Right forelimb (tissue), 1 donor: Measurements from ENCODE around the gene LRRC52.
A peak's percentile ranks its signal among the peaks of the same experiment; 100 is the strongest.

Experiments
- DNase-seq: peaks from one replicate; pipeline ENCODE4 v3.0.0-alpha.2; 2018

Gene LRRC52

DNA sequence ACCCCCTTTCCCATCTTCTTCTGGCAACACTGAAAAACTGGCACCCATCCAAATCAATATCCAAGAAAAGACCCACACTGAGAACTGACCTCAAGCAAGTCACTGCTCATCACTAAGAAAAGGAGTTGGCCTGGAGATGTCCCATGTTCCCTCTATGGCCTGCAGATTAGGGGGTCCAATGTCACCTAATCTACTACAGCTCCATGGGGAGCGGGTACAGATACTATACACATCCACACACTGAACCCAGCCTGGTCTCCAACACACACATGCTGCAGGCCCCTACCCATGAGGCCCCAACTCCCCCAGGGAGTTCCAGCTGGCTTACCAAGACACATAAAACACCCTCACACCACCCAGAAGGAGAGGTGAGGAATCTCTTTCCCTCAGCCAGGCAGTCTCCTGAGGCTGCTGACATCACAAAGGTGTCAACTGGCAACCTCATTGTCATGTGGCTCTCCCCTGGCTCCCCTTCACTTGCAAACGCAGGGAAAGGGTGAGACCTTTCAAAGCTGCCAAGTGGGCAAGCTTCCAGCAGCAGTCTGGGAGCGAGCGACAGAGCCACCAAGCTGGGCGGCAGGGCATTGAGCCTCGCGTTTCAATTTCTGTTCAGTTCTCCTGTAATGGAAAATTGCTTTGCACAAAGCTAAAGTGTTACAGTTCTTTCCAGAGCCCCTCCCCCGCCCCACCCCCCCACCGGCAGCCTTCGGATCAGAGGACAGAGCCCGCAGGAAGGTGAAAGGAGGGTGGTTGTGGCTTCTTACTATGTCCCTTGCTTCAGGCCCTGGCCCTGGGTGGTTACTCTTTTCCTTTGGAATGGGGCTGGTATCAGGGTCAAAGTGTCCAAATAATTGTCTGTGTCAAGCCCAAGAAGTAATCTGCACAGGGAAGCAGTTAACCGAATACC is at the start of gene LRRC52:
Gene LRRC52 (plus strand): TSS at position 469 of the 907 bp plus-strand sequence. CDS start 297 bp downstream, at position 766.
- peak; percentile 75 for DNase-seq

- DNase-seq, result no peak
These were observed 48.6 kb upstream of the LRRC52 start for GRCh38 chr1:165494949-165495857.

GRCh38 chr1:165495858-165496205 is 48.0 kb upstream of the LRRC52 start:
- DNase-seq, result no peak

GRCh38 chr1:165496501-165496900 is 47.3 kb upstream of the LRRC52 start:
- no peak for DNase-seq

DNA sequence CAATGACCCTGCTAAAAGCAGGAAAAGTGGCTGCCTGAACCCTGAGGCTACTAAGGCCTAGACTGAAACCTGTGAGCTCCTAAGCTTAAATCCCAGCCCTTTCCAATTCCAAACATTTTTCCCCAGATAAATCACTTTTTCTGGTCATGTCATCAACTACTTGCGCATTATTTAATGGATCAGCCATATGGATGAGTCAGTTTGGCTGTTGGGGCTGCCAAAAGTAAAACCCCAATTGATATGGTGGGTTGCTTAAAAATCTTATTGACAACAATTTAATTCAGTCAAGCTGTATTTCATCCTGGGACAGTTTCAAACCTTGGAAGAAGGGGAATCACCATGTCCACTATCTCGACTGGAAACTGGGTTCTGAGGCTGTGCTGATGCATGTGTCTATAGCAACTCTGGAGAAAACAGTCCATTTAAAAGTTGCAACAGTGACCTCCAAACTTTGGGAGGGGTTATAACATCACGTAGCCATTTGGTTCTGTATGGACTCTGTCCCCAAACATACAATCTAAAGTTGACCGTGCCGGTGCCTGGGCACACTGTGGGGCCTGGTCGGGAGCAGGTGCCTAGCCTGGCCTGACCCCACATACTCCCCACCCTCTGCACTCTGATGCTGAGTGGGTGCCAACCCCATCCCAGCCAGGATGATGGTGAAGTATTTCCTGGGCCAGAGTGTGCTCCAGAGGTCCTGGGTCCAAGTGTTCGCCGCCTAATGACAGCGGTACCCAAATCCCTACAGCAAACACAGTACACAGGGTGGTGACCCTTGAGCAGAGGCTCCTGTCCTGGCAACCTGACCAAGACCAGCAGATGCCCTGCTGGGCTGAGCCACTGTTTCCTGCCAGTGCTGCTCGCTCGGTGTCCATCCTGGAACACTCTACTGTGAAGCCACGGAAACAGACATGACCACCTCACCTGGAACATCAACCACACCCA is 46.5 kb upstream of the LRRC52 start:
- no peak for DNase-seq

- DNase-seq, result no peak
These were observed 42.4 kb upstream of the LRRC52 start for GRCh38 chr1:165501330-165501969.

DNA sequence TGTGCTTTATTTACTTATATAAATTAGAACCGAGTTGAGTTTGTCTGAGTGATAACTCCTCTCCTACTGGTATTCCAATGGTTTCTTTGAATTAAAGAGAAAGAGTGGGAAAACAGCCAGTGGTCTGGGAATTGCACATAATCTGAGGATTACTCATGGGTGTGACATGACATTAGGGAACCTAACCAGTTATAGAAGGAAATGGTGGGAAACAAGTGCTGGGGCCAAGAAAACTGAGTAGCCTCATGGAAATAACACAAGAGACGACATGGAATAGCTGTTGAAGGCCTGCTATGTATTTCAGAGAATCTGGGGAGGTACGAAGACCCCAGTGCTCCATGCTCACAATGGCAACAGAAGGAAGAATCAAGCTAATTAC is 41.8 kb upstream of the LRRC52 start:
- no peak for DNase-seq

GRCh38 chr1:165507570-165507969 is 36.2 kb upstream of the LRRC52 start:
- no peak for DNase-seq

GRCh38 chr1:165508291-165508690 is 35.5 kb upstream of the LRRC52 start:
- no peak for DNase-seq

GRCh38 chr1:165512816-165513215 is 31.0 kb upstream of the LRRC52 start:
- no peak for DNase-seq

- DNase-seq, result no peak
These were observed 27.3 kb upstream of the LRRC52 start for GRCh38 chr1:165516469-165516868.

DNA sequence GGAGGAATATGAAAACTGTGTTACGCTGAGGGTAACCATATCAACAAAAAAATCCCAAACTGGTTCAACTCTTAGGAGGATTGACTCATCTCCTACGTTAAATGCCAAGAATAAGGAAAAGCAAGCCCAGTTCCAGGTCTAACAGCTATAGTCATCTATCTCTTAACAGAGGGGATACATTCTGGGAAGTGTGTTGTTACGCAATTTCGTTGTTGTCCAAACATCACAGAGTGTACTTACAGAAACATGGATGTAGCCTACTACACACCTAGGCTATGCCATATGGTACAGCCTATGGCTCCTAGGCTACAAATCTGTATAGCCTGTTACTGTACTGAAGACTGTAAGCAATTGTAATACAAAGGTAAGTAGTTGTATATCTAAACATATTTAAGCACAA is 23.2 kb upstream of the LRRC52 start:
- no peak for DNase-seq

DNA sequence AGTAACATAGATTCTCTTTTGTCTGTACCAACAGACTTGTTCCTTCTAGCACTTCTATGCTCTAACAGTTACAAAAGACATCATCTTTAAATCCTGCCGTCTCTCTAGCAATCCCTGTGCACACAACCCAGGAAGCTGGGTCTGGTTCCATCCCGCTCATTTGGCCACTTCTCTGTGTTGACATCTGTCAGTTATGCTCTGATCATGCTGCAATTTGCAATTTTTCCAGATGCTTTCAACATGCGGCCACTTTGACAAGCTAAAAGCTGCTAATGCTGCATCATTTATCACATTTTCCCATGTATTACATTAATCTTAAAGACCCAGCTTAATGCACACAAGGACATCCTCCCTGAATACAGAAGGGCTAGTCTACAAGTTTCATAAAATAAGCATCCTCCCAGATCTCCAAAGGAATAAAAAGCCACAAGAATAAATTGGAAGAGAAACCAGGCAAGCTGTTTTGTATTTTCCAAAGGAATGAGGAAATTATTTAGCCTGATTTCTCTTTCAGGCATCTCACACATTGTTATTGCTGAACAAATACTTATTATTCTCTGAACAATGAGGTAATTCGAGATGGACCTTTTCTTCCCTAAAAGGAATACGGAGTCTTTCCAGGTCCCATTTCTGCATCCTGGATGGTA is 19.0 kb upstream of the LRRC52 start:
- no peak for DNase-seq

- DNase-seq, result no peak
These were observed 18.1 kb upstream of the LRRC52 start for GRCh38 chr1:165525708-165526107.

DNA sequence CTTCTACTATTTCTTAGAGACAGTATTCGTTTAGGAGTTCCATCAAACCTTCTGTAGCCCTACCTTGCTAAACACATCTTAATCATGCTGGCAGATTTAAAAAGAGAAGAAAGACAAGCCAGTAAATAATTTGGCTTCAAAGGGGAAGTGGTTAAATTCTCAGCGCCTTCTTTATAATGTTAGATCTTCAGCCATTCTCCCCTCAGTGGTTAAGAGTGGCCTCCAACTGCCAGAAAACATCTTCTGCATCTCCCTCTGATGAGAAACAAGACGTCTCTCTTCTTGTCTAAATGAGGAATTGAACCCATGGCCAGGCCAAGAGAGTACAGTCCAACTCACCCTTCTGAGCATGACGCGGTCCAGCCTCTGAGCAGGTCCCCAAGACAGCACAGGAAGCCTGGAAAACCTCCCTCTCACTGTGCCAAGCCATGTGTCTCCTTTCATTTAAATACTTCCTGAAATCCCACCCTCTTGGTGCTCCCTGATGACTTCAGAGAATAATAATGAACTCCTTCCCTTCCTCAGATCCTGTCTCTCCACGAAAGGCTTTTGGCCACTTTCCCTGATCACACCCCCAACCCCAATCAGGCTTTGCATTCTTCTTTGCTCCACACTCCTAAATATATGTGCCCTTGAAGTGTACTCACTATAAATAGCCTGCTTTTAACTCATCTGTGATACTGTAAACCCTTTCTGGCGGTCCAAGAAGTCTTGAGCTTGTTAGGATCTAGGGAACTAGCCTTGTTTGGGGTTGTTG is 16.4 kb upstream of the LRRC52 start:
- no peak for DNase-seq

DNA sequence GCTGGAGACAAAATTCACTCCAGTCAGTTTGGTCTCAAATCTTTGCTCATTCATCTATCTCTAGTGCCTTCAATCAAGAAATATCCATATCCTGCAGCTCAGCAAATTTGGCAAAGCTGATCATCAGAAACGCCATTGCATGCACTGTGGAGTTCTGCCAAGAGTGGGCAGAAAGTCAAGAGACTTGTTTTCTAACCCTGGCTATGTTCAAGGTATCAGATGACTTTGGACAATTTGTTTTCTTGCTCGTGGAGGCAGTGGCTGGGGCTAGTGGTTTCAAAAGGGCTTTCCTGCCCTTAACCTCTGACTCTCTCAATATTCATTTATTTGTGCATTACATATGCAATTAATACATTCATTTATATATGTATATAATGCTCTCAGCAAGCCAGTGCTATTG is 12.8 kb upstream of the LRRC52 start:
- DNase-seq, result no peak

DNA sequence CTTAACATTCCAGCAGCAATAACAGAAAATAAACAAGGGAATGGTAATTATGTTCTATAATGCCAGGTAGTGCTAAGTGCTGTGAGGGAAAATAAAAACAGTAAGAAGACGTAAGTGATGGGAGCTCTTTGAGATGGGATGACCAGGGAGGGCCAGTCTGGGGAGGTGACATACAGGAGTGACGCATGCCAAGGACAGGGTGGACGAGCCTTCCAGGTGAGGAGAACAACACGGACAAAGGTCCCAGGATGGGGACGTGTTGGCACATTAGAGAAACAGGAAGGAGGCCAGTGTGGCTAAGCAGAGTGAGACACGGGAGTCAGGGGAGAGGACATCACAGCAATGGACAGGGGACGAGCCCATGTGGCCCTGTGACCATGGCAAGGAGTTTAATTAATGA is 11.7 kb upstream of the LRRC52 start:
- no peak for DNase-seq

- DNase-seq, result no peak
These were observed 10.5 kb upstream of the LRRC52 start for GRCh38 chr1:165533254-165533653.

- DNase-seq, result no peak
These were observed 7.8 kb upstream of the LRRC52 start for GRCh38 chr1:165536016-165536415.

GRCh38 chr1:165537356-165538109 is 6.3 kb upstream of the LRRC52 start:
- no peak for DNase-seq
